GM19351 (cell line): ENCODE results near the gene GAK.
"Not testable (repeated sequence)": the region's sequence is repeated elsewhere in the genome, so short reads cannot be mapped to it uniquely, and the experiment has no call there.

ENCODE experiments used
- ATAC-seq: cut with Tn5 transposase; IDR thresholded peaks from one replicate; pipeline ENCODE4 v1.9.1; 2021; ENCODE audit warnings: mild to moderate bottlenecking, moderate library complexity; ENCODE audit not compliant: unreplicated experiment

GAK gene

GRCh38 chr4:929096-929765, 2.9 kb downstream of the GAK start:
- ATAC-seq, result no peak

DNA sequence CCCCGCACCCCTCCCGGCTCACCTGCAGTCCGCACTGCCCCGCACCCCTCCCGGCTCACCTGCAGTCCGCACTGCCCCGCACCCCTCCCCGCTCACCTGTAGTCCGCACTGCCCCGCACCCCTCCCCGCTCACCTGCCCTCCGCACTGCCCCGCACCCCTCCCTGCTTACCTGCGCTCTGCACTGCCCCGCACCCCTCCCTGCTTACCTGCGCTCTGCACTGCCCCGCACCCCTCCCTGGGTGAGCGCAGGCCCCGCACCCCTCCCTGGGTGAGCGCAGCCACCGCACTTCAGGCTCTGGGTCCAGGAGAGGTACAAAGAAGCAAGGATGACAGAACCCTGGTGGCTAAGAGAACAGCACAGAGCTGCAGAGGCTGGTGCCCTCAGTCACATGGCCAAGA, 4.5 kb downstream of the GAK start:
- not testable (repeated sequence) for ATAC-seq

DNA sequence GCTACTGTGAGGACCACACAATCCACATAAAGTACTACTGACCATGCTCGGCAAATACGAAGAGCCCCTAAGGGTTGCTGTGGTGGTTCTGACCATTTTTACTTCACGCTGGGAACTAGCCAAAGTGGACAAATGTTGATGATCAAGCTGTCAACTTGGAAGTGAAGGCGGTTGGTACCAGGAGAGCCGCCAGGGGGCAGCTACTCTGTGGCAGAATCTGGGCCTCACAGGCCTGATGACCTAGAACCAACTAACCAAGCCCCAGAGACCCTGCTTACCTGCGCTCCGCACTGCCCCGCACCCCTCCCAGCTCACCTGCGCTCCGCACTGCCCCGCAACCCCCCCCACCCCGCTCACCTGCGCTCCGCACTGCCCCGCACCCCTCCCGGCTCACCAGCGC, 5.6 kb downstream of the GAK start:
- ATAC-seq, result no peak

DNA sequence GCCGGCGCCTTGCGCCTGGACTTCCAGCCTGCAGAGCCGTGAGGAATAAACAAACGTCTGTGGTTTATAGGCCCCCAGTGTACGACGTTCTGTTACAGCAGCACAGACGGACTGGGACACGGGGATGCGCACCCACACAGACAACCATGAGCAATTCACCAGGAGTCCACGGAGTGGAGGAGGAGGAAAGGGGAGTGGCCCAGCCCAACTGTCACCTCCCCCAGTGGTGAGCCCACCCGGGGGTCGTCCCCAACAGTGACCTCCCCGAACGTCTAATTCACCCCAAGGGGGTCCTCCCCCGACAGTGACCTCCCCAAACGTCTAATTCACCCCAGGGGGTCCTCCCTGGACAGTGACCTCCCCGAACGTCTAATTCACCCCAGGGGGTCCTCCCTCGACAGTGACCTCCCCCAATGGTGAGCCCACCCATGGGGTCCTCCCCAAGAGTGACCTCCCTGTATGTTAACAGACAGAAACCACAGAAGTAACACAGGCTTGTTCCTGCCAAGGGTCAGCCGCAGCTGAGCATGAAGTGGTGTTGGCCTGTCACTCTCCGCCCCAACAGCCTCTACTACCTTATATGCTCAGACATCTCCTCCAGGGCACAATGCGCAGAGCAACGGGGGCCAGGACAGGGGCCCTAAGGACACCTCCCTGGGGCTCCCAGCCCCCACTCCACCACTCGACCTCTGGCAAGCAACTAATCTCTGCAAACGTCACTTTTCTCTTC, 6.2 kb downstream of the GAK start:
- ATAC-seq, result no peak

- no peak for ATAC-seq
These were observed 6.9 kb downstream of the GAK start for GRCh38 chr4:925171-925570.

GRCh38 chr4:924107-925096, 7.7 kb downstream of the GAK start:
- ATAC-seq, result peak; percentile 36

DNA sequence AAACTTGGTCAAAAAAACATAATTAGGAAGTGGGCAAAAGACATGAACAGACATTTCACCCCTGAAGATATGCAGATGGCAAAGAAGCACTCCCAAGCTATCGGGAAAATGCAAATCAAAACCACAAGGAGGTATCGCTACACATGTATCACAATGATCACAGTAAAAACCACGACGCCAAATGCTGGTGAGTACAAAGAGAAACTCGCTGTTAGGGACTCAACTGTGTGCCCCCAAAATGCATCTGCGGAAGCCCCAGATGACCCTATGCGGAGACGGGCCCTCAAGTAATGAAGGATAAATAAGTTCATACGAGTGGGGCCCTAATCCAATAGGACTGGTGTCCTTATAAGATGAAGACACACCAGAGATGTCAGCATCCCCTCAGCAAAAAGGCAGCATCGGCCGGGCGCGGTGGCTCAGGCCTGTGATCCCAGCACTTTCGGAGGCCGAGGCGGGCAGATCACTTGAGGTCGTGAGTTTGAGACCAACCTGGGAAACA, 10.2 kb downstream of the GAK start:
- peak; percentile 65 for ATAC-seq

GRCh38 chr4:919004-919680, 13.0 kb downstream of the GAK start:
- not testable (repeated sequence) for ATAC-seq

DNA sequence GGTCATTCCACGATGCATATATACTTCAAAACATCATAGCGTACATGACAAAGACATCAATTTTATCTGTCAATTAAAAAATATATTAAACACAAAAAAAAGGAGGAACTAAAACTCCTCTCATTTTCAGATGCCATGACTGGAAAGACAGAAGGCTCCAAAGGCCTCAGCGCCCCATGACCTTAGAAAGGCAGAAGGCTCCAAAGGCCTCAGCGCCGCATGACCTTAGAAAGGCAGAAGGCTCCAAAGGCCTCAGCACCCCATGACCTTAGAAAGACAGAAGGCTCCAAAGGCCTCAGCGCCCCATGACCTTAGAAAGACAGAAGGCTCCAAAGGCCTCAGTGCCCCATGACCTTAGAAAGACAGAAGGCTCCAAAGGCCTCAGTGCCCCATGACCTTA, 13.5 kb downstream of the GAK start:
- ATAC-seq, result not testable (repeated sequence)

DNA sequence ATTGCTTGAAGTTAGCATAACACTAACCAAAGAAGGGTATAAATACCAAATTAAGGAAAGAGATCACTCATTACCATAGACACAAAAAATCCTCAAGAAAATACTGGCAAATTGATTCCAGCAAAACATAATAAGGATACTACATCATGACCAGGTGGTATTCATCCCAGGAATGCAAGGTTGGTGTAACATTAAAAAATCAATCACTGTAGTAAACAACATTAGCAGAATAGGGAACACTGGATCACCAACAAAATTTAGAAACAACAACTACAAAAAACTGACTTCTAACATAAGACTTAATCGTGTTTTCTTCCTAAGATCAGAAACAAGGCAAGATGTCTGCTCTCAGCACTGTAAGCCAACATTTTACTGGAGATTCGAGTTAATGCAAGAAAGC, 14.1 kb downstream of the GAK start:
- ATAC-seq, result no peak

DNA sequence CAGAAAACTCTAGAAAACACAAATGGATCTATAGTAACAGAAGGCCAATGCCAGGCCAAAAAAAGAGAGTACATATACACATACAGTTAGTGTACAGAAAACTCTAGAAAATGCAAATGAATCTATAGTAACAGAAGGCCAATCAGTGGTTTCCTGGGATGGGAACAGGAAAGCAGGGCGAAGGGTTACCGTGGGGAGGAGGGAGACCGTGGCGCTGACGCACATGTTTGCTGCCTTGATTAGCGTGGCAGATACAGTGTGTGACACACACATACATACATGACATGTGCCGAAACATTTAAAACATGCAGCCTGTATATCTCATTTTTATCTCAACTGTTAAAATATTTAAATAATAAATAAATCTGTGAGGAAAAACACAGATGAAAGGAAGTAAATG, 14.7 kb downstream of the GAK start:
- no peak for ATAC-seq

DNA sequence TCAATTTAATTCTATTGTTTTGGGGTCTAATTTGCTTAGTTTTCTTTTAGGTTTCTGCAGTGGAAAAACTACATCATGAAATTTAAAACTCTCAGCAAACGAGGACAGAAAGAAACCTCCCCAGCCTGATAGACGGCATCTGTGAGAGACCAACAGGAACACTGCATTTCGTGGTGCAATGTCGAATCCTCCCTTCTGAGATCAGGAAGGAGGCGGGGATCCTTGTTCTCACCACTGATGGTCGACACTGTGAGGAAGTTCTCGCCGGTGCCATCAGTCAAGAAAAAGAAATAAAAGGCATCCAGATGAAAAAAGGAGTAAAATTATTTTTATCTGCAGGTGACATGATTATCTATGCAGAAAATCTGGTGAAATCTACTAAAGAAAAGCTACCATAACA, 16.5 kb downstream of the GAK start:
- no peak for ATAC-seq

- ATAC-seq, result no peak
These were observed 17.1 kb downstream of the GAK start for GRCh38 chr4:915041-915474.

GRCh38 chr4:914531-914930, 17.6 kb downstream of the GAK start:
- ATAC-seq, result no peak

DNA sequence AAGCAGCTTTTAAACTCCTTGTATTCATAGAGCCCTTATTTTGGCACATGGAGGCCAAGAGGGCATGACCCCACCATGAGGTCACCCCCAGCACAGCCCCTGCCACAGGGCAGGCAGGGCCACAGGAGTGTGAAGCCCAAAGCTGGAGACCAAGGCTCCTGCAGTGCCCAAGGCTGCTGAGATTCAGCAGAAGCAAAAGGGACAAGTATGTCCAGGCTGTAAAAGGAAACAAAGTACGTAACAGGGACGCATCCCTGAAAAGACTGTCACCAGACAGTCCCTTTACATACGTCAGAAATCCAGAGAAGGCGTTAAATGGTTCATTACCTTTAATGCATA, 18.9 kb downstream of the GAK start:
- ATAC-seq, result no peak

DNA sequence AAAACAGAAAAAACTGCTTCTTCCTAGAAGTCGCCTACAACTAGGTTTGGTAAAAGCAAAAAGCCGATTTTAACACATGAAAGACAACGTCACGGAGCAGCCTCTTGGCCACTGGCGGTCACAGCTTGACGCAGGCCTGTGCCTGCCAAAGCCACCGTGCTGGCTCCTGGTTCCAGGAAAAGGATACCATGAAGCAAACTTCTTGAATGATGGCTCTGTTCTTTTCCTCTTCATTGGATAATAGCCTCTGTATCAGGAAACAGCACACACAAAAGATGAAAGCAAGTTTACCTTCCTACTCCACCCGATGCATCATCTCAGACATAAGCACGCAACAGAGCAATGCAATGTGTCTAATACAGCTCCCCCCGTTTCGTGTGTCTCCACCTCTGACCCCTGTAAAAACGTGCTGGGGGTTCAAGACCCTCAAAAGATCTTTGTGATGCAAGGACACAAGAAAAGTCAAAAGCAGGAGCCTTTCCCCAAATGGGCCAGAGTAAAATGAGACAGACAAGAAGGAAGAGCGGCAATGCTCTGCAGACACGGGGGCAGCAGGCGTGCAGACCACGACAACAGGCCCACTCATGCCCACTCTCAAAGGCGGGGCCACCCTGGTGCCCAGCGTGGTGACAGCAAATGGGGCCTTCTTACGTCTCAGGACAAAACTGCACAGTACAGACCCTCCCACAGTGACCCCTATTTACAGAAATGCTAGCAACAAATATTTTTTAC, 19.4 kb downstream of the GAK start:
- no peak for ATAC-seq

DNA sequence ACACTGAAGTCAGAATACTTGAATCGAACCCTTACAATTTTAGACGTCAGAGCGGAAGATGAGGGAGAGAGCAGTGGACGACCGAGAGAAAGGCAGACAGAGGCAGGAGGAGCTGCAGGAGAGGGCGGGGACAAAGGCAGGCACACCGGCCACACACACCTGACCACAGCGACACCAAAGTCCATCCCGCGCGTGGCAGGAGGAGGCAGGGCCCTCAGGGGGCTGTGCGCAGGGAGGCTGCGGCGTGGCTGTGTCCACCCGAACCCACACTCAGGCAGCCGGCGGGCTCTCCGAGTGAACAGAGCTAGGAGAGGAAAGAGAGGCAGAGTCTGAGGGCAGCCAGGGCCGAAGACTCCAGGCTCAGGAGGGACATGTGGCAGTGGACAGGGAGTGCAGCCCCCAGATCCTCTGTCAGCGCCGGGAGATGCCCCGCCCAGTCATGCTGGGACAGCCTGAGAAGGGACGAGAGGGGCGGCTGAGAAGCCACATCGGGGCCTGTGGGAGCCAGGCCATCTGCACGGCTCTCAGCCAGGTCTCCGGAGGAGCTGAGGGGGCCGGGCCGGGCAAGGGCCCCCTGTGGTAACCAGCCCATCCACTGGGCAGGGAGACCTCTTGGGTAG, 20.1 kb downstream of the GAK start:
- ATAC-seq, result no peak

DNA sequence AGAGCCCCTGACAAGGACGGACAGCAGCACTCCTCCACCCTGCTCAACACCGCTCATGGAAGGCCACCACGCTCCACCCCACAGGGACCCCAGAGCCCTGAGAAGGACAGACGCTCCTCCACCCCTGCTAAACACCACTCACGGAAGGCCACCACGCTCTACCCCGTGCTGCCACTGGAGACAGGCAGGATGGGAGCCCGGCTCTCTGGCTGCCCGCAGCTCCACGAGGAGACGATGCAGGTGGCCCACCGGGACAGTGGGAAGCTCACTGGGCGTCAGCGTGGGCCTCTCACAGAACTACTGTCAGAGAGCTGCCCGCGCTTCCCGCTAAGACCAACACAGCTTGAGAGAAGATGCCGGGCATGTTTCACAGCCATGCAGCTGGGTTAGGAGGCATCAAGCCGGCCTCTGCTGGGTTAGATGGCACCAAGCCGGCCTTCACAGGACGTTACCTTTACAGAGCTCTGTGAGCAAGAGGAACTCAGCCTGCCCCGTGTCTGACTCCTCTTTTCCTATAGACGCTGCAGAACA, 20.8 kb downstream of the GAK start:
- no peak for ATAC-seq

DNA sequence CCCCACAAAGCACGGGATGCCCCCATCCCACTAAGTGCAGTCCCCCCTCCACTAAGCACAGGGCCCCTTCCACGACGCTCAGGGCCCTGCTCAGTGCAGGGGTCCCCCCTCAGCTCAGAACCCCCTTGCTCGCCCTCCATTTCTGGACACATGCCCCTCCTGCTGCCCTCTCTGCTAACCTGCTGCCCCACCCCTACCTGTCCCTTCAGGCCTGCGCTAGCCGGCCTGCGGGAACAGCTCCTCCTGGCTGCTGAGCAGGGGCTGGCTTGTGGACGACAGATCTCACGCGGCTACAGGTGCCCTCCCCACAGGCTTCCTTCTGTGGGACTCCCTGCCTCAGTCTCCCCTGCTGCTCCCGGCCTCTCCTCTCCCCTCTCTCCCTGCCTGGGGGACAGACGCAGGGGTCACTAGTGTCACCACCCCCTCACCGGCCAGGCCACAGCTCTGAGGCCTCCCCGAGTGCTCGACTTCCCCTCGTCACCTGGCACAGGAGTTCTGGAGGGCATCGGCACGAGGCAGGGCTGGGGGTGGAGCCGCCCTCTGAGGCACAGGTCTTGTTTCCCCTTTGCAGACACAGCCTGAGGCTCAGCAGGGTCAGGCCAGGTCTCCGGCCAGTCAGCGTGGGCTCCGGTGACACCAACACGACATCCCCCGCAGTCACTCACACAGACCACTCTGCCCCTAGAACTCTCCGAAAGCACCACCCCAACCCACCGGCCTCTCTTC, 21.6 kb downstream of the GAK start:
- ATAC-seq, result no peak
